Measurements from ENCODE around the gene APBA2.
"Not testable (repeated sequence)": the region's sequence is repeated elsewhere in the genome, so short reads cannot be mapped to it uniquely, and the experiment has no call there.

APBA2 gene

DNA sequence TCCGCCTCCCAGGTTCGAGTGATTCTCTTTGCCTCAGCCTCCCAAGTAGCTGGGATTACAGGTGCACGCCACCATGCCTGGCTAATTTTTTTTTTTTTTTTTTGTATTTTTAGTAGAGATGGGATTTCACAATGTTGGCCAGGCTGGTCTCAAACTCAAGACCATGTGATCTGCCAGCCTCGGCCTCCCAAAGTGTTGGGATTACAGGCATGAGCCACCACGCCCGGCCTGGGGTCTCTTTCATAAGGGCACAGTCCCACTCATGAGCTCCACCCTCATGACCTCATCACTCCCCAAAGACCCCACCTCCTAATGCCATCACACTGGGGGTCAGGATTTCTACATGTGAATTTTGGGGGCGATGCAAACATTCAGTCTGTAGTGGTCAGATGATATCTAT is 159.4 kb downstream of the APBA2 start:
- DNase-seq, result not testable (repeated sequence)

GRCh38 chr15:29045717-29046116 is 159.9 kb downstream of the APBA2 start:
- no peak for DNase-seq

DNA sequence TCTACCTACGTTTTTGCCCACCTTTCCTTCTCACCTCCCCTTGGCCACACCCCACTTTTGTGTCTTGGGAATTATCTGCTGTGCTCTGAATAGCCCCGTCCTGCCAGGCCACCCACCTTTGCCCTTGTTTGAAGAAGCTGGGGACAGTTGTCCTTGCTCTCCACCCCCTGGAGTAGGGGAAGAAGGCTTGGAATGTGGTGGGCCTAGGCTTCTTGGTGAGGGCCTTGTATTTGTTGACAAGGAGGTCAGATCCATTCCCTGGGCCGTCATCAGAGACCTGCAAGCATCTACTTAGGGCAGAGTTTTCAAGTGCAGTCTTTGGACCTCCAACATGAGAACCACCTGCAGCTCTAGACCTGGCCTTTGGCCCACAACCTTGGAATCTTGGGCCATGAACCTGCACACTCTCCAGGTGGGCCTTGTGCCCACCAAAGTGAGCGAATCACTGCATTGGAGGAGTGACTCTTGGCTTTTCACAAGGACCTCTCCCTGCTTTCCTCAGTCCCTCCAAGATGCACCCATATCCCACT is 160.6 kb downstream of the APBA2 start:
- no peak for DNase-seq

GRCh38 chr15:29046977-29047376 is 161.2 kb downstream of the APBA2 start:
- no peak for DNase-seq

DNA sequence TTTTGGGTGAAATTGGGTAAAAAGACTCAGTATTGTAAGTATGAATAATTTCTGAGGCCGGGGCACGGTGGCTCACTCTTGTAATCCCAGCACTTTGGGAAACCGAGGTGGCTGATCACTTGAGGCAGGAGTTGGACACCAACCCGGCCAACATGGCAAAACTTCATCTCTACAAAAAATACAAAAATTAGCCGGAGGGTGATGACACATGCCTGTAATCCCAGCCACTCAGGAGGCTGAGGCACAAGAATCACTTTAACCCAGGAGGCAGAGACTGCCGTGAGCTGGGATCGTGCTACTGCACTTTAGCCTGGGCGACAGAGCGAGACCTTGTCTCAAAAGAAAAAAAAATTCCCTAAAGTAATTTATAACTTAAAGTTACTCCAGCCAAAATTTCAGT is 162.2 kb downstream of the APBA2 start:
- no peak for DNase-seq

GRCh38 chr15:29050870-29051269 is 165.1 kb downstream of the APBA2 start:
- no peak for DNase-seq

DNA sequence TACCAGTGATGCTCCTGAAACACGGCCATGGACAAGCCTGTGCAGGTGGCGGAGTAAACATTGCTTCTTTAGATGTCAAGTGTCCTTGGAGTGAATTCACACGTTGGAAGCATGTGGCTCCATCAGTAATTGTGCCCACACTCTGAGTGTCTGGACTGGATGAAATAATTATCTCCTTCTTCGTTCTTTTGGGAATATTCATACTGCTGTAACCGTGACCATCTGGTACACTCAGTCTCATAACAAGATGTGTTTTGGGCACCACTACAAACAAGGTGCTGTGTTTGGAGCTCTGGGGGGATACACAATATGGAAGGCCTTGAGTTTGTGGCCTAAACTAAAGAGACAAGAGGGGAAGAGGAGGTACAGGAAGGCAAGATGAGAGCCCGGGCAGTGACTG is 165.6 kb downstream of the APBA2 start:
- no peak for DNase-seq

DNA sequence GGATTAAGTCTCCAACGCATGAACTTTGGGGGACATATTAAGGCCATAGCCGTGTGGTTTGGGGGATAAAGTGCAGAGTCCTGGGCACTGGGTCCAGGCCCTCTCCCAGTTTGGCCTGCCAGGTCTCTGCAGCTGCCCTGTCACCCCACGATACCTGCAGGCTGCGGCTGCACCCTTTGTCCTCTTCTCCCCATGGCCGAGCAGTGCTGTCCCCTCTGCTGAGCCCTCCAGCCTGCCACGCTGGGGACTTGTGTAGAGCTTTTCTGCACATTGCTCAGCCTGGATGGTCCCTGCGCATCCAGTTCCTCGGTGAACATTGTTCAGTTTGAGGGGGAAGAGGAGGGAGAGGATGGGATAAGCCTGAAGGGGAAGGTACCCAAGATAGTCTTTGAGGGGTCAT is 167.2 kb downstream of the APBA2 start:
- no peak for DNase-seq

DNA sequence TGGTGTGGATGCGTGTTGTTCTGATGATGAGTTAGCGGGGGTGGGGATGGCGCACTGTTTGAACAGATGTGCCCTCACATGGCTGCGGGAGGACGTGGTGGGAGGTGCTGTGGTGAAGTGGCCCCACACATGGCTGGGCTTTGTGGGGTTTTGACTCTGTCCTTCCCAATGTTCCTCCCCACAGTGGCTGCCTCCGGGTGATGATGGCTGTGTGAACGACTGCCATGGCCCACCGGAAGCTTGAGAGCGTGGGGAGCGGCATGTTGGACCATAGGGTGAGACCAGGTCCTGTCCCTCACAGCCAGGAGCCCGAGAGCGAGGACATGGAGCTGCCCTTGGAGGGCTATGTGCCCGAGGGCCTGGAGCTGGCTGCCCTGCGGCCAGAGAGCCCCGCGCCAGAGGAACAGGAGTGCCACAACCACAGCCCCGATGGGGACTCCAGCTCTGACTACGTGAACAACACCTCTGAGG is 167.9 kb downstream of the APBA2 start:
- DNase-seq, result no peak

DNA sequence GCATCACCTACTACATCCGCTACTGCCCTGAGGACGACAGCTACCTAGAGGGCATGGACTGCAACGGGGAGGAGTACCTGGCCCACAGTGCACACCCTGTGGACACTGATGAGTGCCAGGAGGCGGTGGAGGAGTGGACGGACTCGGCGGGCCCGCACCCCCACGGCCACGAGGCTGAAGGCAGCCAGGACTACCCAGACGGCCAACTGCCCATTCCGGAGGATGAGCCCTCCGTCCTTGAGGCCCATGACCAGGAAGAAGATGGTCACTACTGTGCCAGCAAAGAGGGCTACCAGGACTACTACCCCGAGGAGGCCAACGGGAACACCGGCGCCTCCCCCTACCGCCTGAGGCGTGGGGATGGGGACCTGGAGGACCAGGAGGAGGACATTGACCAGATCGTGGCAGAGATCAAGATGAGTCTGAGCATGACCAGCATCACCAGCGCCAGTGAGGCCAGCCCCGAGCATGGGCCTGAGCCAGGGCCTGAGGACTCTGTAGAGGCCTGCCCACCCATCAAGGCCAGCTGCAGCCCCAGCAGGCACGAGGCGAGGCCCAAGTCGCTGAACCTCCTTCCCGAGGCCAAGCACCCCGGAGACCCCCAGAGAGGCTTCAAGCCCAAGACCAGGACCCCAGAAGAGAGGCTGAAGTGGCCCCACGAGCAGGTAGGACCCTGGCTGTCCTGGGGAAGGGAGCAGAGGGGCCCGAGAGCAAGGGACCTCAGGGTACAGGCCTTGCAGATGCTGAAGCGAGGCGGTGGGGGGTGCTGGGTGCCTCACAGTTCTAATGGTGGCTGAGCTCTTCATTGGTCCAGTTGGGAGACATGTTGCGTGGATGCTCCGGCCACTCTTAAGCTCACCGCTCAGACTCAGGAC is 168.6 kb downstream of the APBA2 start:
- no peak for DNase-seq

- DNase-seq, result no peak
Measured at GRCh38 chr15:29055876-29056275, 170.1 kb downstream of the APBA2 start.

DNA sequence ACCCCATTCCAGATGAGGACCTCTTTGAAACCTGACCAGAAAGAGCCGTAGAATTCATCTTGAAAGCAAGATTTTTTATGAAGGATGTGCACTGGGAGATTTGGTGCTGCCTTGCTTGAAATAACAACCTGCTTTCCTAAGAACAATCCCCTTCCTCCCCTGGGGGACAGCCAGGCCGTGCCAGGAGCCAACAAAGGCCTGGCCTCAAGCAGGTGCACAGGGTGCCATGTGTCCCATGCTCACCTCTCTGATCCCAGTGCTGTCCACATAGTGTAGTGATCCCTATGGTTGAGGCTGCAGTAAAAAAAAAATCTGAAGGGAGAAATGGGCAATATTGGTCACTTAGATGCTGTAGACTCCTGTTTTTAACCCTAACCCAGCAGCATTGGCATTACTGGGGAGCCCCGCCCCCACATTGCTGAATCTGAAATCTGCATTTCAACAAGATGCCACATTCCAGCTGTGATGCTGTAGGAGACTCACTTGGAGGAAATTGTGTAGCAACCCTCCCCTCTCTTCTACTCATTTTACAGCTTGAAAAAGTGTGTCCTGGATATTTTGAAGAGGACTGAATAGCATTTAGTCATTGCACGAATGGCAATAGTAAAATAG is 171.2 kb downstream of the APBA2 start:
- no peak for DNase-seq

GRCh38 chr15:29057856-29058255 is 172.1 kb downstream of the APBA2 start:
- no peak for DNase-seq

DNA sequence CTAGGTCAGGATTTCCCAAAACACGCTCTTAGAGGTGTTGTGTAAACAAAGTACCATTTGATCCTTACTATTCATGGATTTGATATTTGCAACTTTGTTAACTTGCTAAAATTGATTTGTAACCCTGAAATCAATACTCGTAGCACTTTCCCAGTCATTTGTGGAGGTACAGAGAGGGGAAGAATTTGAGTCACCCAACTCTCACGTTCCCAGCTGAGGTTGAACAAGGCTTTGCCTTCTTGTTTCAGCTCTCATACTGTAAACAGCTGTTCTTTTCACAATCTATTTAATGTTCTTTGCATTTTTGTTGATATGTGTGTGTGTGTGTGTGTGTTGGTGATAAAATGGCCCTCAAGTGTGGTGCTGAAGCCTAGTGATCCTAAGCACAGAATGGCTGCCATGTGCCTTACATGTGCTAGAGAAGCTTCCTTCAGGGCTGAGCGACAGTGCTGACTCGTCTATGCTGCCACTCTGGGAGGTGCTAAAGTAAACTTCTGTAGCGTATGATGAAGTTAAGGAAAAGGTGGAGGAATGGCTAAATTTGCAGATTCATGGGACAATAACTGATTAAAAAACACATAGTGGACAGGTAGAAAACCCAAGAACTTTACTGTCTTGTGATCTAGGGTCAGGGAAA is 173.2 kb downstream of the APBA2 start:
- no peak for DNase-seq

DNA sequence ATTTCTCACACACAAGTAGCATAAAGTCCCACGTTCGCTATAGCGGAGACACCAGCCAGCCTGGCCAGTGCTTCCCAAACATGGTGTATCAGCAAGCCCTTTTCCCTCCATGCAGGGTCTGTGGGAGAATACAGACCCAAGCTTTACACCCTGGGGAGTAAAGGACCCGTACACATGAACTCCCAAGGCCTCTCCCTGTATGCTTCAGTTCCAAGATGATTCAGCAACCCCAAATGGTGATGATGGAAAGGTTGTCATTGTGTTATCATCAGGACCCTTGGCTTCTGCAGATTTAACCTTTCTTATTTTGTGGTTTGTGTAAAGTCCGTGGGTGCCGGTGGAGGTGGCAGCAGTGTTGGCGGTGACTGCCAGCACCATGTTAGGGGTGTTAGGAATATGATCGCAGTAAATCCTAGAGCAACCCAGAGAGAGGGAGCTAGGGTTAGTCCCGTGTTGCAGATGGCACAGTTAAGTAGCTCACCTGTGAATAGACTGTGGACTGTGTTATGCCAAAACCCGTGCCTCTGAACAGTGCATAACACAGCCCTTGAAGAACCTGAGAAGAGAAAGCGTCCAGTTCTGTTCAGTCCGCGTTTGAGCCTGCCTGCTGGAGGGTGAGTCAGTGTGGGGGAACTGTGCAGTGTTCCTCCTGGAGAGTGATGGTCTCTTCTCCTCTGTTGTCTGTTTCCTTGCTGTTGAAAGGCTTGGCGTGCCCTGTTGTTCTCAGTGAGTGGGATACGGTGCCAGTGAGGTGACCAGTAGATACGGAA is 174.3 kb downstream of the APBA2 start:
- DNase-seq, result no peak

DNA sequence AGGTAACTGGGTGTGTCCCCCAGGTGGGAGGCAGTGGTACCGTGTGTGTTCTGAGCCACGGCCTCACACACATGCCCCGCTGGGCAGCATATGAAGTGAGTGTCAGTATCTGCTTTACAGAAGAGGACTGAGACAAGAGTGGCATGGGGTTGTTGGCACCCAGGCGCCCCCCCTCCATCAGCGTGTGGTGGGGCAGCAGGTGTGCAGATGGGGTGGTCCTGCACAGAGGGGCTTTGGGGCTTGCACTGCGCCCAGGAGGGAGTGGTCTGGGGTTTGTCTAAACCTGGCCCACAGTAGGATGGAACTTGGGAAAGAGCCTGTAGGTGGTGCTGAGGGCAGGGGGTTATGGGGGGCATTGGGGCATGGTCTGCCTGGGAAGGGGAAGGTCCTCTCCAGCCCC is 176.0 kb downstream of the APBA2 start:
- no peak for DNase-seq

GRCh38 chr15:29062179-29062591 is 176.4 kb downstream of the APBA2 start:
- no peak for DNase-seq

GRCh38 chr15:29062626-29063025 is 176.9 kb downstream of the APBA2 start:
- no peak for DNase-seq

GRCh38 chr15:29063646-29064045 is 177.9 kb downstream of the APBA2 start:
- DNase-seq, result no peak

GRCh38 chr15:29064290-29064689 is 178.5 kb downstream of the APBA2 start:
- no peak for DNase-seq

DNA sequence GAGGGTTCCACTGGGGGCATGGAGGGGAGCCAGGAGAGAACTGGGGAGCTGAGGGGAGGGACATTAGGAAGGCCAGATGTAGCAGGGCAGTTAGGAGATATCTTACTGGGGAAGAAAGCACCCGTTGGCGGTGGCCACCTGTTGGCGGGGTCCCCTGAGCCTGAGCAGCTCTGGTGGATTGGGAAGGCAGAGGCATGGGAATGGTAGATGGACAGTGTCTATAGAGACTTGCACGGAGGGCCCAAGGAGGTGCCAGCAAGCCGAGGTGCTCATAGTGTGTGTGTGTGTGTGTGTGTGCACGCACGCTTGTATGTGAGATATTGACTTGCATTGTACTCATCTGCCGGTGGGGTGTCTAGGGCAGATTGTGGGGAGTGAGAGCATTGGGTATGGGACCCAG is 179.0 kb downstream of the APBA2 start:
- DNase-seq, result no peak

- no peak for DNase-seq
Measured at GRCh38 chr15:29065571-29065970, 179.8 kb downstream of the APBA2 start.

DNA sequence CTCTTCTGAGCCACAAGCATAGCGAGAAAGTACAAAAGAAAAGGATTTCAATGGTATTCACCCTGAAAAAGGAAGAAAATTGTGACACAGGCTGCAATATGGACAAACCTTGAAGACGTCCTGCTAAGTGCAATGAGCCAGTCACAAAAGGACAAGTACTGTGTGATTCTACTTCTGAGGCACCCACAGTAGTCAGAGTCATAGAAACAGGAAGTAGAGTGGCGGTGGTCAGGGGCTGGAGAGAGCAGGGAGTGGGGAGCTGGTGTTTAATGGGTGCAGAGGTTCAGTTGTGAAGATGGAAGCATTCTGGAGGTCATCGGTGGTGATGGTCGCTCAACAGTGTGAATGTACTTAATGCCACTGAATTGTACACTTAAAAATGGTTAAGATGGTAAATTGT is 180.5 kb downstream of the APBA2 start:
- DNase-seq, result no peak

Measured in right hindlimb (tissue), 1 donor.